Gastroesophageal sphincter (tissue), 4 donors: ENCODE results near the gene CCSER1. TPM values are rescaled to one million over a fixed set of nuclear protein-coding genes. Genes with fewer than 3 reads are reported as not detected.

Source experiments
- ATAC-seq: fragments of 150-250 bp; one replicate; pipeline ENCODE4 v1.9.1; 2016; ENCODE audit warnings: mild to moderate bottlenecking, moderate library complexity
- H3K27ac ChIP-seq, 4 donors: fragments of 200-600 bp; sonication (generic) in 3 of 4; 1 replicate in 3 of 4; 2 replicates in 1 of 4; pipeline ENCODE4 v1.5.1; 2016 to 2019
- H3K27me3 ChIP-seq: fragments of 200-600 bp; sonication (generic); one replicate; pipeline ENCODE4 v1.5.1; 2019
- H3K36me3 ChIP-seq, 2 donors: fragments of 200-600 bp; sonication (generic); one replicate each; pipeline ENCODE4 v1.5.1; 2019; ENCODE audit warnings: control low read depth in 1 of 2
- H3K4me1 ChIP-seq, 3 donors: fragments of 200-600 bp; sonication (generic); 1 replicate in 2 of 3; 2 replicates in 1 of 3; pipeline ENCODE4 v1.5.1; 2016 to 2019; ENCODE audit warnings: control low read depth in 2 of 3
- H3K4me3 ChIP-seq, 2 donors: fragments of 200-600 bp; sonication (generic); one replicate each; pipeline ENCODE4 v1.5.1; 2019; ENCODE audit warnings: mild to moderate bottlenecking in 1 of 2, moderate library complexity in 1 of 2
- H3K9me3 ChIP-seq, 3 donors: fragments of 200-600 bp; sonication (generic); one replicate each; pipeline ENCODE4 v1.5.1; 2017 to 2019; ENCODE audit warnings: control low read depth in 2 of 3
- EP300 ChIP-seq: sonication (generic); formaldehyde crosslinking; IDR thresholded peaks from one replicate; pipeline ENCODE4 v1.6.1; 2017; ENCODE audit warnings: antibody characterized with exemption, mild to moderate bottlenecking
- POLR2A ChIP-seq, 2 donors: fragments of 450-650 bp; IDR thresholded peaks; one replicate each; pipeline ENCODE4 v1.6.1; 2017; ENCODE audit warnings: antibody characterized with exemption in 2 of 2, mild to moderate bottlenecking in 2 of 2, moderate library complexity in 1 of 2
- POLR2AphosphoS5 ChIP-seq: sonication (generic); formaldehyde crosslinking; IDR thresholded peaks from one replicate; pipeline ENCODE4 v1.6.1; 2017; ENCODE audit warnings: antibody characterized with exemption
- WGBS, 2 donors: methylation state at CpG; one replicate each; pipeline ENCODE4 v1.1.5; 2018; ENCODE audit warnings: low coverage in 1 of 2; 5-methylcytosine and 5-hydroxymethylcytosine counted together
- total RNA-seq, 4 donors: library from RNA; depleted of rRNA; stranded (reverse); fragments of >200 nt; gene quantifications; one replicate each; pipeline ENCODE4 v1.1.0, GENCODE V29; 2016
- TF ChIP-seq, protein P1 (sequence below), 4 experiments: fragments of 200-600 bp in 2 of 4; fragments of 450-650 bp in 2 of 4; sonication (generic) in 1 of 4; IDR thresholded peaks; one replicate each; pipeline ENCODE4 v1.5.1; 2017 to 2019; ENCODE audit warnings: antibody characterized with exemption in 4 of 4, mild to moderate bottlenecking in 2 of 4, moderate library complexity in 2 of 4

The CCSER1 gene
- total RNA-seq, 4 donors from 2014 or later, result 2.4 to 9.3 (median 4.6) TPM

DNA sequence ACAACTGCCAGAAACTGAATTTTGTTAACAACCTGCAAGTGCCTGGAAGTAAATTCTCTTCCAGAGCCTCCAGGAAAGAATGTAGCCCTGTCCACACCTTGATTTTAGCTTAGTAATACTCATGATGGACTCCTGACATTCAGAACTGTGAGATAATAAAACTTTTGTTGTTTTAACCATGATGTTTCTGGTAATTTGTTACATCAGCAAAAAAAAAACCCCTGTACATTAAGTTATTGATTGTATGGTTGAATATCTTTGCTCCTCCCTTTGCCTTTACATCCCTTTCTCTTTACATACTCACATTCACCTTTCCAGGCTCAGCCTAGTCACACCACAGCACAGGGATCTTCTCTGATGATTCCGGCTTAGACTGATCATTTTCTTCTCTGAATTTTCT lies 1294.8 kb downstream of the CCSER1 start:
- peaks cover 0 to 30% (median 0%) of the 10 kb centered on the region in 3 donors for H3K9me3 ChIP-seq
- H3K4me1 ChIP-seq, result no peaks in the 10 kb centered on the region
- 78 to 100% methylated on average over 1 of the region's 1 CpG for WGBS, 2 donors
- no peak for TF ChIP-seq POLR2AphosphoS5
- H3K27me3 ChIP-seq, result no peaks in the 10 kb centered on the region
- H3K4me3 ChIP-seq, result no peak overlapping the region
- ATAC-seq, result no peak
- H3K27ac ChIP-seq, result no peak overlapping the region
- H3K36me3 ChIP-seq, result no peaks in the 10 kb centered on the region

DNA sequence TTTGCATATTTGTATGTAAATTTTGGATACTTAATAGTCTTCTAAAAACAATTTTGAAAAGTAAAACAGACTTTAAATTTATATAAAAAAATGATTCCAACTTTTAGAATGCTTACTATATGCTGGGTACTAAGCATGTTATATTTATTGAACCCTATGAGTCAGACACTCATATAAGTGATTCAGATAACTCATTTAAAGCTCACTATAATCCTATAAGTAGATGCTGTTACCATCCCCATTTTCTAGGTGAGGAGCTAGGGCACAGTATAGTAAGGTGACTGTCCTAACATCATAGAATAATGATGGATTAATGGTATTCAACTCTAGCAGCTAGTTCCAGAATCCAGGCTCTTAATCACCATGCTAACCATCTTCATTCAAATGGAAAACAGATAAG lies 1299.5 kb downstream of the CCSER1 start:
- TF ChIP-seq EP300, result no peak
- no peak for TF ChIP-seq POLR2AphosphoS5
- TF ChIP-seq, protein P1, sequence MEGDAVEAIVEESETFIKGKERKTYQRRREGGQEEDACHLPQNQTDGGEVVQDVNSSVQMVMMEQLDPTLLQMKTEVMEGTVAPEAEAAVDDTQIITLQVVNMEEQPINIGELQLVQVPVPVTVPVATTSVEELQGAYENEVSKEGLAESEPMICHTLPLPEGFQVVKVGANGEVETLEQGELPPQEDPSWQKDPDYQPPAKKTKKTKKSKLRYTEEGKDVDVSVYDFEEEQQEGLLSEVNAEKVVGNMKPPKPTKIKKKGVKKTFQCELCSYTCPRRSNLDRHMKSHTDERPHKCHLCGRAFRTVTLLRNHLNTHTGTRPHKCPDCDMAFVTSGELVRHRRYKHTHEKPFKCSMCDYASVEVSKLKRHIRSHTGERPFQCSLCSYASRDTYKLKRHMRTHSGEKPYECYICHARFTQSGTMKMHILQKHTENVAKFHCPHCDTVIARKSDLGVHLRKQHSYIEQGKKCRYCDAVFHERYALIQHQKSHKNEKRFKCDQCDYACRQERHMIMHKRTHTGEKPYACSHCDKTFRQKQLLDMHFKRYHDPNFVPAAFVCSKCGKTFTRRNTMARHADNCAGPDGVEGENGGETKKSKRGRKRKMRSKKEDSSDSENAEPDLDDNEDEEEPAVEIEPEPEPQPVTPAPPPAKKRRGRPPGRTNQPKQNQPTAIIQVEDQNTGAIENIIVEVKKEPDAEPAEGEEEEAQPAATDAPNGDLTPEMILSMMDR (IDR thresholded peaks at IDR 0.05), result no peak
- TF ChIP-seq POLR2A (IDR thresholded peaks at IDR 0.05), result no peak
- no peak overlapping the region for H3K27ac ChIP-seq
- H3K4me1 ChIP-seq, result no peaks in the 10 kb centered on the region
- H3K9me3 ChIP-seq, result no peaks in the 10 kb centered on the region
- no peak for ATAC-seq
- no peaks in the 10 kb centered on the region for H3K27me3 ChIP-seq
- H3K36me3 ChIP-seq, result no peaks in the 10 kb centered on the region
- H3K4me3 ChIP-seq, result no peak overlapping the region

DNA sequence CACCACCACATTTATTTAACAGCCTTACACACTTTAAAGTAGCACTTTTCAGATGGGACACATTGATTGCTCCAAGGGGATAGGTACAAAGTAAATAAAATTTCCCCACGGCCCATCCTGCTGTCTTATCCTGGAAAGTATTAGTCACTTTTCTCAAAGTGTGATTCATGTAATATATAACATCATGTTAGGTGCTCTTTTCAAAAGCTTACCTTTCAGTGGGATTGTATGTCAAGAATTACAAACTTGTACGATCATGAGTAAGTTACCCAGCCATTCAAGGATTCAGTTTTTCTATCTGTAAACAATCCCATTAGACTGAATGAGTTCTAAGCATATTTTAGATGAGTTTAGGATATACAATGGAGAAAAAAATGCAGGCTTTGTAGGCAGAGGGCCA lies 1300.0 kb downstream of the CCSER1 start:
- H3K4me1 ChIP-seq, result no peaks in the 10 kb centered on the region
- H3K9me3 ChIP-seq, result no peaks in the 10 kb centered on the region
- no peak overlapping the region for H3K4me3 ChIP-seq
- ATAC-seq, result no peak
- H3K27me3 ChIP-seq, result no peaks in the 10 kb centered on the region
- WGBS, 2 donors, result 13 to 31% methylated on average over 2 of the region's 2 CpGs
- no peak for TF ChIP-seq EP300
- TF ChIP-seq POLR2AphosphoS5, result no peak
- TF ChIP-seq, protein P1 (IDR thresholded peaks at IDR 0.05), result no peak
- no peak for TF ChIP-seq POLR2A (IDR thresholded peaks at IDR 0.05)
- H3K36me3 ChIP-seq, result no peaks in the 10 kb centered on the region
- H3K27ac ChIP-seq, result no peak overlapping the region

DNA sequence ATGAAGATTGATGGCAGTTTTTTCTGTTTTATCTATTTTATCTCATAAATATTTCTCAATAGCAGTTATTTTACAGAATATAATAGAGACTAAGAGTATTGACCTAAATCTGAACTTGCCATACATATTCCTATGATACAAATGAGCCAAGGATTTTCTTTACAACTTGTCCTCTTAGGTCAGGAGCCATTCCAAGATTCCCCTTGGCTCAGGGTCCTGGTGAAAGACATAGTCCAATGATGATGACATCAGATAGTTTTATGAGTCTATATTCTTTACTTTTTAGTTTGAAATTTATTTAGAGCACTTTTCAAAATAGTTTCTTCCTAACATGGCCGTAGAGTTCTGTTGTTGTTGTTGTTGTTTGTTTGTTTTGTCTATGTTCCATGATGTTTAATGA lies 1307.4 kb downstream of the CCSER1 start:
- Histone ChIP-seq H3K36me3 (no peaks in the 10 kb centered on the region), H3K27ac (no peak overlapping the region), H3K9me3 (no peaks in the 10 kb centered on the region), H3K4me1 (no peaks in the 10 kb centered on the region), H3K27me3 (no peaks in the 10 kb centered on the region), H3K4me3 (no peak overlapping the region)
- ATAC-seq, result no peak
- WGBS, 2 donors, result 71 to 78% methylated on average over 1 of the region's 1 CpG
- TF ChIP-seq, protein P1 (IDR thresholded peaks at IDR 0.05), result no peak
- TF ChIP-seq EP300, result no peak
- no peak for TF ChIP-seq POLR2AphosphoS5
- TF ChIP-seq POLR2A (IDR thresholded peaks at IDR 0.05), result no peak

DNA sequence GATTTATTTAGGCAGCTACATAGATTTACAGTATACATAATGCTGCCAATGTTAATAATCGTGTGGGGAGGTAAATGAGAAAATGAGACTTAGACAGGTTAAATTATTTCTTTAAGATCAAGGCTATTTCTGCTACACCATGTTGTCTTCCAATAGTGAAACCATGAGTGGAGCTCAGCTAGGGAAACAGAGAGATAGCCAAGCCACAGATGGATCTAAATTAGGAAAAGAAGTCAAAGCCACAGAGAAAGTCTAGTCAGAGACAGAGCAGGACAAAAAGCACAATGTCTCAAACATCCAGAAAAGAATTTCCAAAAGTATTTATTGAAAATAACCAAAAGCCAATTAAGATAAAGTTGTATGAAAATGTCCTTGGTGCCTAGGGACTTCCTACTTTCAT lies 1309.4 kb downstream of the CCSER1 start:
- H3K36me3 ChIP-seq, result no peaks in the 10 kb centered on the region
- no peaks in the 10 kb centered on the region for H3K27me3 ChIP-seq
- TF ChIP-seq EP300, result no peak
- TF ChIP-seq POLR2A (IDR thresholded peaks at IDR 0.05), result no peak
- TF ChIP-seq POLR2AphosphoS5, result no peak
- TF ChIP-seq, protein P1 (IDR thresholded peaks at IDR 0.05), result no peak
- H3K27ac ChIP-seq, result no peak overlapping the region
- H3K4me1 ChIP-seq, result no peaks in the 10 kb centered on the region
- no peaks in the 10 kb centered on the region for H3K9me3 ChIP-seq
- WGBS, 2 donors, result 50 to 75% methylated on average over 1 of the region's 1 CpG
- ATAC-seq, result no peak
- H3K4me3 ChIP-seq, result no peak overlapping the region
